ENCODE data around the gene GAS7.

GRCh38 chr17:10022416-10022815 is 176.0 kb downstream of the GAS7 start:
- no peak for TF ChIP-seq EZH2 (IDR thresholded peaks at IDR 0.05; ENCODE audit: borderline replicate concordance, low read length)
- TF ChIP-seq, protein P1, sequence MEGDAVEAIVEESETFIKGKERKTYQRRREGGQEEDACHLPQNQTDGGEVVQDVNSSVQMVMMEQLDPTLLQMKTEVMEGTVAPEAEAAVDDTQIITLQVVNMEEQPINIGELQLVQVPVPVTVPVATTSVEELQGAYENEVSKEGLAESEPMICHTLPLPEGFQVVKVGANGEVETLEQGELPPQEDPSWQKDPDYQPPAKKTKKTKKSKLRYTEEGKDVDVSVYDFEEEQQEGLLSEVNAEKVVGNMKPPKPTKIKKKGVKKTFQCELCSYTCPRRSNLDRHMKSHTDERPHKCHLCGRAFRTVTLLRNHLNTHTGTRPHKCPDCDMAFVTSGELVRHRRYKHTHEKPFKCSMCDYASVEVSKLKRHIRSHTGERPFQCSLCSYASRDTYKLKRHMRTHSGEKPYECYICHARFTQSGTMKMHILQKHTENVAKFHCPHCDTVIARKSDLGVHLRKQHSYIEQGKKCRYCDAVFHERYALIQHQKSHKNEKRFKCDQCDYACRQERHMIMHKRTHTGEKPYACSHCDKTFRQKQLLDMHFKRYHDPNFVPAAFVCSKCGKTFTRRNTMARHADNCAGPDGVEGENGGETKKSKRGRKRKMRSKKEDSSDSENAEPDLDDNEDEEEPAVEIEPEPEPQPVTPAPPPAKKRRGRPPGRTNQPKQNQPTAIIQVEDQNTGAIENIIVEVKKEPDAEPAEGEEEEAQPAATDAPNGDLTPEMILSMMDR (conservative IDR thresholded peaks at IDR 0.05 in 1 of 2, IDR thresholded peaks at IDR 0.05 in 1 of 2; ENCODE audit: extremely low read depth in 1 of 2, insufficient read depth in 1 of 2, low read depth in 1 of 2, low read length in 2 of 2), result no peak
